Tibial nerve (tissue), 4 donors: ENCODE data around the gene NUSAP1.

Experiments
- CTCF ChIP-seq, 5 experiments: fragments of 200-600 bp in 3 of 5; fragments of 450-650 bp in 2 of 5; sonication (generic) in 3 of 5; IDR thresholded peaks; one replicate each; pipeline ENCODE4 v1.5.1; 2016 to 2019; ENCODE audit warnings: antibody characterized with exemption in 5 of 5, mild to moderate bottlenecking in 3 of 5, moderate library complexity in 2 of 5
- EP300 ChIP-seq, 2 donors: sonication (generic); formaldehyde crosslinking; IDR thresholded peaks; one replicate each; pipeline ENCODE4 v1.6.1; 2017; ENCODE audit warnings: antibody characterized with exemption in 2 of 2, mild to moderate bottlenecking in 1 of 2

- TF ChIP-seq EP300 (IDR thresholded peaks at IDR 0.05), result no peak
- no peak for TF ChIP-seq CTCF (IDR thresholded peaks at IDR 0.05)
These were observed 74.7 kb downstream of the NUSAP1 start for GRCh38 chr15:41407341-41407740.
